T1000 (cell line): ENCODE results near the gene C1QTNF2.

Experiments used
- DNase-seq: peaks from one replicate; lab custom pipeline; 2025; ENCODE audit warnings: mixed read lengths; lab: John Stamatoyannopoulos, UW

C1QTNF2 gene

DNA sequence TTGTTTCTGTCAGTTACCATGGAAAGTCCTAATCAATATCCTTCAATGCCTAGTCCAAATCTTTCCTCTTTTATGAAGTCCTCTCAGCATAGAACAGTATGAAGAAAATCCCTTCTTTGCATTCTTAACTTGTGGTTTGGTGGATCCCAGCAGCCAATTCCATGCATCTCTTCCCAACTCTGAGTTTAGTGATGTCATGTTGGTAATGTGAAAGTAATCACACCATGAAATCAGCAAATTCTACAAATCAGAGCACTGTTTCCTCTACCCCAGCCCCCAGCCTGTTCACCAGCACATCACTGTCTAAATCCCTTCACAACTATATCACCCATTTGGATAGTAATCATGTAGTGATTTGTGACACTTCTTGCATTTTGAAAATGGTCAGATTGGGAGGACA lies 4.7 kb upstream of the C1QTNF2 start:
- no peak for DNase-seq

GRCh38 chr5:160371294-160371693 lies 868 bp upstream of the C1QTNF2 start:
- DNase-seq = no peak

DNA sequence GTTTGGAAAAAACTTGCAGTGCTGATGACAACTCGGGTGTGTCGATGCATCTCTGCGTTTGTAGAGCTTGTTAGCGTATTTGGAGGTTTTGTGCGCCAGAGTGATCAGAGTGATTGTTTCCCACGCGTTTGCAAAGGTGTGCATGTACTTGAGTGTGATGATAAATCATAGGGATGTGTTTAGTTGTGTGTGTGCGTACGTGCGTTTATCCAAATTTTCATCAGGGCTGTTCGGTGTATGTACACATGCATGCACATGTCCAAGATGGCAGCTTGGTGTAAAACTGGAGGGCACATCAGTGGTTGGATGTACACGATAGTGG lies 248 bp upstream of the C1QTNF2 start:
- DNase-seq = no peak

- no peak for DNase-seq
Measured at GRCh38 chr5:160367885-160368284, 2.5 kb downstream of the C1QTNF2 start.

GRCh38 chr5:160367261-160367660 lies 3.2 kb downstream of the C1QTNF2 start:
- no peak for DNase-seq

DNA sequence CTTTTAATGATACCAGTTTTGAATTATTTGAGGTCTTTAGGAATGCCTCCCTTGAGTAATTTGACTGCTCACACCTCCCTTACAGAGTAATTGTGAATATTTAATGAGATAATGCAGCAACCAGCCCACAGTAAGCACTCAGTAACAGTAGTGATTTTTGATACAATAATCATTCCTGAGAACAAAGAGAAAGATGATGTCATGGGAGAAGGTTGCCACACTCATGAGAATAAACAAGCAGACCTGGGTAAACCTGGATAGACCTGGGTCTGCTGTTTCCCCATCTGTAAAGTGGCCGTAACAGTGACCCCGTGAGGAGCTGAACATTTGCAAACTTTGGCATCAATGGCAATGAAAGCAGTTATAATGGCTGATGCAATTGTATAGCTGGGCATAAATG lies 4.2 kb downstream of the C1QTNF2 start:
- no peak for DNase-seq

- no peak for DNase-seq
Measured at GRCh38 chr5:160363660-160364395, 6.6 kb downstream of the C1QTNF2 start.

DNA sequence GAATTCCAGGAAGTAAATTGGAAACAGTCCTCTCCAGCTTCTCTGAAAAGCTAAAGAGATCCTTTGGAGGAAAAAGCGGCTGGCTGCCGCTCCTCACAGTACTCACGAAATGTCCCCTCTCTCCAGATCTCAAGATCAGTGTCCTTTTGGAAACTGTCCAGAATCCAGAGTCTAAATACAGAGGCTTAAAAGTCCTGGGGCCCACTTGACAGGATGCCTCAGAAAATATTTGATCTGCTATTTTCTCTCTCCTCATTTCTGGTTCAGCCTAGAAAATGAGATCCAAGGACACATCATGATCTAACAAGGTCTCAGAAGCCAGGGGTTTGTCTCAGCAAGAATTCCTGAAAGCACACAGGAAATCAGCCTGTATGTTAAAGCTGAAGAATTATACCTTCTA lies 7.2 kb downstream of the C1QTNF2 start:
- no peak for DNase-seq

GRCh38 chr5:160361624-160362228 lies 8.7 kb downstream of the C1QTNF2 start:
- DNase-seq = no peak

DNA sequence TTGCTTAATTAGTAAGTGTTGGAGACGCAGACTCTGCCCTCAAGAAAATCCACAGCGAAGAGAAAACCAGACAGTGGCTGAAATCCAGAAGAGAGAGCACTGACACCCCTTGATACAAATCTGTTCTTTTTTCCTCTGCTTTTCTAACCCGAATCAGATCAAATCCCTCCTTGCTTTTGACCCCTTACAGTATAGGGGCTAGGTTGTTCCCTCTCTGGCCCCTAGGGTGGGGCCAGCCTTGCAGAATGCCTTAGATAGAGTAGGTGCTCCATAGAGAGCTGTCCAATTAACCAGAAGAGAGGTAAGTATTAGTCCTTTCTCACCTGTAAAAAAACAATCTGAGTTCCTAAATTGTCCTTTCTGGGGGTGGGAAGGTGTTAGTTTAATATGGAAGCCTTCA lies 10.1 kb downstream of the C1QTNF2 start:
- DNase-seq = no peak

- DNase-seq = no peak
Measured at GRCh38 chr5:160359816-160360215, 10.6 kb downstream of the C1QTNF2 start.

GRCh38 chr5:160359242-160359641 lies 11.2 kb downstream of the C1QTNF2 start:
- DNase-seq = no peak

- no peak for DNase-seq
Measured at GRCh38 chr5:160357861-160358411, 12.5 kb downstream of the C1QTNF2 start.

GRCh38 chr5:160357394-160357793 lies 13.0 kb downstream of the C1QTNF2 start:
- no peak for DNase-seq

GRCh38 chr5:160356550-160357347 lies 13.7 kb downstream of the C1QTNF2 start:
- DNase-seq = no peak

GRCh38 chr5:160354666-160355065 lies 15.8 kb downstream of the C1QTNF2 start:
- DNase-seq = no peak

- DNase-seq = no peak
Measured at GRCh38 chr5:160353379-160353778, 17.0 kb downstream of the C1QTNF2 start.

GRCh38 chr5:160352308-160352707 lies 18.1 kb downstream of the C1QTNF2 start:
- no peak for DNase-seq

DNA sequence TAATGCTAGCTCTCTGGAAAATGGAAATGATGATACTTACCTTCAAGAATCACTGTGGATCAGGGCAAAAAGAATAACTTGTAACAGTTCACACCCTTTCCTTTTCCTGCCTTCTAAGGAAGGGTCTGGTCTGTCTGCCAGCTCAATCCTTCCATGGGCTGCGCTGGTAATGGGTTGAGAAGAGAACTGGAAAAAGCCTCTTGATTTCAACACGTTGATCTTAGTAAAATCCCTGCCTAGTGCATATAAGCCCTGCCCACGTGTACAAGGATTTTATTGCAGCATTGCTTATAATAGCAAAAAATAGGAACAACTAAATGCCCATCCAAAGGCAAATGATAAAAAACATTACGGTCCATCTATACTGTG lies 20.5 kb downstream of the C1QTNF2 start:
- no peak for DNase-seq

GRCh38 chr5:160349249-160349934 lies 21.0 kb downstream of the C1QTNF2 start:
- no peak for DNase-seq

GRCh38 chr5:160348080-160348479 lies 22.3 kb downstream of the C1QTNF2 start:
- no peak for DNase-seq

- DNase-seq = no peak
Measured at GRCh38 chr5:160347448-160347847, 23.0 kb downstream of the C1QTNF2 start.
